ENCODE measurements around the gene SND1.

SND1 gene

DNA sequence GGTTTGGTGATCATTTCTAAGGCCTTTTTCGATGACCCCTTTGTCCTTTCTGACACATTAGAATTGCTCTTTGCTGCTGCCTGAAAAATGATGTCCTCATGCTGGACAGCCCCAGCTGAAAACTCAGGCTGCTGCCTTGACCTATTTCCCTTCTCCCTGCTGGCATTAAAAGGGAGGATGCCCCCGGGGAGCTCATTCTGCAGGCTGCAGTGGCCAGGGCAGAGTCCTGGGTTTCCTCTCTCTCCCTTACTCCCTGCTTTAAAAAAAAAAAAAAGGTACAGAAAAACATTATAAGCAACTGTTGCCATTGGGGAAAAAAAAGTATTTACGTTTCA lies 343.9 kb downstream of the SND1 start:
- no peak overlapping the region for H3K27ac ChIP-seq
- no peak overlapping the region for H3K4me3 ChIP-seq

DNA sequence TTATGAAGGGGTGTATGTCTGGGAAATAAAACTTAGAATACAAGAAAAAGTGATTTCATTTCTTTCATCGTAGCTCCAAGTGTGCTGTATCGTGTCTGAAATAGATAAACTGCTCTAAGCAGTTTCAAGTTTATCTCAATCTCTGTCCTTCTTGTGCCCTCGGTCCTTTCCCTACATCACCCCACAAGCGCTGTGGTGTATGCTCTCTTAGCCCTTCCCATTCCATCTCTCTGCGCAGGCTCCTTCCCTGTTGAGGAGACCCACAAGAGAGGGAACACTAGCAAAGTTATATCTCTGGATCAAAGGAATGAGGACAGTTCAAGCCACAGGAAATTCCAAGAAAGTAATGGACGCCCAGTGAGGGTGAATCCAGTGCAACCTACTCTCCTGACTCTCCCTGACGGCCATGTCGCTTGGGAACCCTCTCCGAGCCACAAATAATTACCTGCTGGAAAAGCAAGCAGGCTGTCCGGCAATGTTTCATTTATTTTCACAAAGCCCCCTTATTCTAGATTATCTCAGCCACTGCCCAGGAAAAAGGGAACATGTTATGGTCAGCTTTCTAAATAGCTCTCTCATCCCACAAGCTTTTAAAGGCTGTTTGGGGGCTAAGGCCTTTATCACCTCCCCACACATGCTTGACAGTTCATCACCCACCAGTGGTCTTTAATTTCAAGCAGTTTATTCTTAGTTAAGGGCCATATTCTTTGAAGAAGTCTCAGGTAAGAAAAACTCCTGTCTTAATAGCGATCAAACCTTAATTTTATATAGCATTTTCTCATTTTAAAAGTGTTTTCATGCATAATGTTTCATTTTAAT lies 344.5 kb downstream of the SND1 start:
- no peak overlapping the region for H3K27ac ChIP-seq
- H3K4me3 ChIP-seq, result no peak overlapping the region

DNA sequence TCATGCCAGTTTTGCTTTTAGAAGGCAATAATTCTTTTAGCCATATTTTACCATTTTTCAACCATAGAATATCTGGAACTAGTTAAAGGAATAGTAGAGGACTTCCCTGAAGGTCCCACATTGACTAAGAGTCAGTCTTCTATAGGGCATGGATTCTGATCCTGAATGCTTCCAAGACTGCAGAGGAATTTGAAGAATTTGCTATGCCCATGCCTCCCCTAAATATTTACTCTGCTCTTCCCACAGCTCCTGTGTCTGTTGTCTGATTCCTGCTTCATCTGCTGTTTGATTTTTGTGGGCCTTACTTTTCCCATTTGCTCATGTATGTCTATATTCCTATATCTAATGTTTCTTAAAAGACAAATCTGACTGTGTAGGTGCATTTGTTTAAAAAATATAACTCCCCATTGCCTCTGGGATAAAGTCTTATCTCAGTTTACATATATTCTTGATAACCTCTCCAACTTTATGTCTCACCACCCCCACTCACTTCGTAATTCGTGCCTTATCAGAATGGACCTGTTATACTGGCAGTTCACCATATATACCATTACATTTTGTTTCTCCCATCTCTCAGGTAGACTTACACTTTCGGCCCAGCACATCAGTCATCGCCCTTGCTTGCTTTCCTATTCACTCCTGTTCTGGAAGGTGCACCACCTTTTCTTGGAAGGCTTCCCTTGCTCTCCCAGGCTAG lies 345.4 kb downstream of the SND1 start:
- H3K27ac ChIP-seq, result no peak overlapping the region
- H3K4me3 ChIP-seq, result no peak overlapping the region

DNA sequence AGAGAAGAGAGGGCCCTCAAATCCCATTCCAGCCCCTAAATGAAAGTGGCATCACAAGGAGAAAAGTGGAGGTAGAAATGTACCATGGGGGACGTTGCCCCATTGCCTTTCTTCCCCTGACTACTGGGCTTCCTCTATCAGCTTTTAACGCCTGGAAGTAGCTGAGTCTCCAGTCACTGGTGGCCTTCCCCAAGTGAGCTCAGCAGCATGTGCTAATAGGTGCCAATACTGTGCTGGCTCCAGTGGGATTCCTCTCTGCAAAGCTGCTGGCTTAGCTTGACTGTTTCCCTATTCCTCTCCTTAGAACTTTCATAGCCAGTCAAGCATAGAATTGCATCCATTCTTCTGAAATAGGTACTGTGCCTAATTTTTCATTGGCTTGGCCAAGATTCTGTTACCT lies 346.7 kb downstream of the SND1 start:
- H3K4me3 ChIP-seq, result no peak overlapping the region
- H3K27ac ChIP-seq, result no peak overlapping the region

DNA sequence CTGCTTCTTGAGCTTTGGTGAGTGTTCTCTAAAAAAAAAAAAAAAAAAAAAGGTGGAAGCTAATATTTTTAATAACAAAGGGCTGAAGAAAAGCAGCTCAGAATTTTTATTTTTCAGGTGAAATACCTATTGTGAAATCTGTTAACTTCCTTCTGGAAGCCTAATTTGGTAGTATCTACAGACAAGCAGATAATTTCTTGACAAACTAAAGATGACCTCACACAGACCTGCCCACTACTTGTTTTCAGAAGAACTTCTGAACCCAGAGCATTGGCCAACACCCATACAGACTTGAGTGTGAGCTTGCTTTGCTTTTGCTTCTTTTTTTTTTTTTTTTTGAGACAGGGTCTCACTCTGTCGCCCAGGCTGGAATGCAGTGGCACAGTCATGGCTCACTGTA lies 348.1 kb downstream of the SND1 start:
- no peak overlapping the region for H3K27ac ChIP-seq
- no peak overlapping the region for H3K4me3 ChIP-seq

DNA sequence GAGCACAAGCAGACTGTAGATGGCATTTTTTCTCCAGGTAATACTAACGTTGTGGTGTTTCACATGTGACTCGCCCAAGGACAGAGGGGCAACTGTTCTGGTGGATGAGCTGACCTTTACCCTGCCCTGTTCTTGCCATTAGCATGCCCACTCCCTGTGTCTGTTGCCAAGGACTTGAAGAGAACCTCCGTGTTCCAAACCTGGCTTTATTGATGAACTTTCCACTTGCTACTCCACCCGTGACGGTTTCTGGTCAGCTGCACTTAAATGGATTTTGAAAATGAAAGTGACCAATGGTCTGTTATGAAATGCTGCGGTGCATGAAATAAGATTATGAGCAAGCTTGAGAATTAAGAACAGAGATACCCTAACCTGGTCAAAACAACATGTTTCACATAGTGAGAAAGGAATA lies 348.9 kb downstream of the SND1 start:
- H3K27ac ChIP-seq, result no peak overlapping the region
- no peak overlapping the region for H3K4me3 ChIP-seq

DNA sequence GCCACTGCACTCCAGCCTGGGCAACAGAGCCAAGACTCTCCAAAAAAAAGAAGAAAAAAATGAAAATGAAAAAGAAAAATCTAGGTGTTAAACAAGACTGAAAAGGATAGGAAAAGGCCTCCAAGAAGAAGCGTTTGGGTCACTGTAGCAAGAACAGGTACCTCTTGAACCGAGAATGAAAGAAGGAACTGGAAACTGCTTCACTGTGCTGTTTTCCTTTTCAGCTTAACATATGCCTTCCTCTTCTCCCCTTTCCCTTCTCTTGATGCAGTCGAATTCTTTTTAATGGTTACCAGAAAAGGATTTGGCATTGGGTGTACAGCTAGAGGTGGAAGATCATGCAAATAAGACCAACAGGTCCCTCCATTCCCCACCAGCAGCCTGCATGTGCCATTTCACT lies 351.2 kb downstream of the SND1 start:
- H3K27ac ChIP-seq, result no peak overlapping the region

DNA sequence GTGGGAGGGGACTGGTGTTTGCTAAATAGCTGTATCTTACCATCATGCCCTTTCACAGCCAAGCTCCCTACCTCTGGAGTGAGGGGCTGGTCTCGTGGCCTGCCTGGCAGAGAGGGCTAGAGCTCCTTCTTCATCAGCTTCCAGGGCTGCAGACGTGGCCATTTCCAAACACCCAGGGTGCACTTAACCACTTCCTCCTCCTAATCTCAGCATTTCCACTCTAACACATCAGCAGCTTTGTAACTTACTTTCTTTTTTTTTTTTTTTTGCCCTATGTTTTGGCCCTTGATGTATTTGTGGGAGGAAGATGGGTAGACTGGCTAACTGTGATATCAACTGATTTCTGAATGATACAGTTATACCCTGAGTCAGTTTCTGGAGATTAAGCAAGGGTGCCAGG lies 351.8 kb downstream of the SND1 start:
- H3K27ac ChIP-seq, result no peak overlapping the region
- no peak overlapping the region for H3K4me3 ChIP-seq

More for the DNA sequence above, 351.2 kb downstream of the SND1 start:
- no peak overlapping the region for H3K4me3 ChIP-seq

DNA sequence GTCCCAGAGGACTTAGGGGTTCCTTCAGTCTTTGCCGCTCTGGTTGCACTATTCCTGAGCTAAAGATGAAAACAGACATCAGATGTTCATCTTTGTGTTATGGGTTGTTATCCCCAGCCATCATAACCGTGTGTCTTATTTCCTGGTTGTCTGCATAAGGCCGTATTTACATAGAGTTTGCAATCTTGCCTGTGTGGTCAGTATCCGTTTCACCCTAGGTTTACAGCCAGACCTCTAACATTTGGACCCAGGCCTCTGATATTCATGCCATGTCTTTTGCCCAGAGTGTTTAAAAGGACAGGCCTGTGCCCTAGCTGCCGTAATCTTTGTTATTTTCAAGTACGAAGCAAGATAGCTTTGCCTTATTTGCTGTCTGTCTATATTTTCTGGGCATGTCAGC lies 352.6 kb downstream of the SND1 start:
- Histone ChIP-seq H3K4me3 (no peak overlapping the region), H3K27ac (no peak overlapping the region)

DNA sequence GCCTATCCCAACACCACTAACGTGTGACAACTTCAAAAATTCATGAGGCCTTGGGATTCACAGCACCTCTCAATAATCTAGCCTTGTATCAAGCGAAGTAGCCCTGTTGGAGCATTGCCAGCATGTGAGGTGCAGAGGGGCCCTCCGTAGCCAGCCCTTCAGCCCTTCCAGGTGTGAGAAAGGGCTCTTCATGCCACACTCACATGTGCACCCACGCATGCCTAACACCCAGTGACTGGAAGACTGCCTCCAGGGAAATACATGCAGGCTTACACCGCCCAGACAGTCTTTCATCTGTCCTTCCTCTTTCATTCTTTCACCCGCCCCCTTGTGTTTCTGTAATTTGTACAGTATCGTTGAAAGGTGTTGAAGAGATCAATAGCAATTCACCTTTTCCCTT lies 353.1 kb downstream of the SND1 start:
- H3K4me3 ChIP-seq, result no peak overlapping the region
- no peak overlapping the region for H3K27ac ChIP-seq

DNA sequence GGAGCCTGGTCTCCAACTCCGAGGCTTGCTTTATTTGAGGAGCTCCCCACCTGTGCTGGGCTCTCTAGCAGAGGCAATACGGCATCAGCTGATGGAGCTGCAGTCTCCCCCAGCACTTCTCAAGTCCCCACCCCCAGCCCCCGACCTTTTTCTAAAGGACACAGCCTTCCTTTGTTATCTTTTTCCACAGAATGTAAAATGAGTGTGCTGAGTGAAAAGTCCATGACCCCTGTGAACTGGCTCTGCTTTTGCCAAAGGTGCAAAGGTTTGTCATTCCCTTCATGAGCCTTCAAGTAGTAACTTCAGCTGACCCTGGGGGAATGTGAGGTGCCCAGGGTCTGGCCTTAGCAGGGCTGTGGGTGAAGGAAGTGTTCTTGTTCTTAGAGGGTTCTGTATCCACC lies 353.8 kb downstream of the SND1 start:
- H3K4me3 ChIP-seq, result no peak overlapping the region
- no peak overlapping the region for H3K27ac ChIP-seq

DNA sequence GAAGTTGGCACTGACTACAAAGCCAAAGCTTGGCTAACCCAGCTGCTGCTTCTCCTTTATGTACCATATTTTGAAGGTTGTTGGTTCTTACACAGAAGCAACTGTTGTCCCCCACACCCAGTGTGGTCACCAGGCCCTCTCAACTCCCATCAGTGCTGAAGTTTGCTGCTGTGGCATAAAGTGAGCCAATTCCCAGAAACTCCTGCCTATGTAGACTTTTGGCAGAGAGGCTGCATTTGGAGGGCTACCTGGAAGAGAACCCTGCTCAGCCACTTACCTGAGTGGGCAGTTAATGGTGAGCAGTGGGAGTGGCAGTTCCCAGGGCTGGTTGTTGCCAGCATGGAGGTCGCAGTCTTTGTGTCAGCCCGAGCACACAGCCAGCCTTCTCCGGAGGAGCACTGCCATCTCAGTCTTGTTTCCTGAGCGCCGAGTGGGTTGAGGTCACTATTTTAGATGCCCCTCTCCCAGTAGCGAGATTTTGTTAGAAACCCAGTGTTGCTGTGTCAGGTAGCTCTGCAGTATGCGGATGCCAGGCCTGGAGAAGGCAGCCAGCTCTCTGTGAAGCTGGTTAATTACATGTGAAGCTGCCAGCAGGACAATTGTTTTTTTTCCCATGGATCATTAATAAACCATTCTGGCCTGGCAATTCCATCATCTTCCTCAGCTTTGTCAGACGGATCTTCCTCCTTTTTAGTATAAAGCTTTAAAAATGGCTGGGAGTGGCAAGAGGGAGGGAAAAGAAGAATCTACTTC lies 354.7 kb downstream of the SND1 start:
- no peak overlapping the region for H3K27ac ChIP-seq
- no peak overlapping the region for H3K4me3 ChIP-seq

DNA sequence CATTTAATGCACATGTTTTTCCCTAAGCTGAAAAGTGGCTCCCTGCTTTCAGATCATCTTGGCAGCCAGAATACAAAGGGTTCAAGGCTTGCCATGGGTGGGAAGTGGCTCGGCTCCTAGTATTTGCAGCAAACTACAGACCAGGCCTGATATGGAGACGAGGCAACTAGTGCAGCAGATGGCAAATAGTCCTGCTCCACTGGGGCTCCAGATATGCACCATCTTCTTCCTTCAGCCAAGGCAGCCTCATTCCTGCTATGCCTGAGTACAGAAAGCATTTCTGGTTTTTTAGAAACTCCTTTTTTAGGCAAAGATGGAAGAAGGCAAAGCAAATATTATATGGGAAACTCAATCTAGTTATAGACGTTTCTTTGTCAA lies 355.3 kb downstream of the SND1 start:
- Histone ChIP-seq H3K27ac (no peak overlapping the region), H3K4me3 (no peak overlapping the region)

DNA sequence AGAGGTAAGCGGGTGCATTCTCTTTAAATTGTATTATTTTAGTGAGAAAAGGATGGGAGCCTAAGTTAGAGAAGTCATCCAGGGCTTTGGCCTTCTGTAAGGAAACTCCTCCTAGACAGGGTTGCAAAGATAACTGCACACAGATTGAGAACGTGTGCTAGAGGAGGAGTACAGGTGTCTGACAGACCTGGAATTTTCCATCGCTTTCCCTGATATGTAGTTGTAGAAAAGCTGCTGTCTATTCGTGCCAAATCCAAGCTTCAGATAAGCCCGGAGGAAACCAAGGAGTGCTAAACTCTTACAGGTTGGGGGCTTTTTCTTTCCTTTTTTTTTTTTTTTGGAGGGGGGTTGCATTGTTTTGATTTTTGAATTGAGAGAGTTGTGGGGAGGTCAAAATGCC lies 356.1 kb downstream of the SND1 start:
- Histone ChIP-seq H3K27ac (no peak overlapping the region), H3K4me3 (no peak overlapping the region)

DNA sequence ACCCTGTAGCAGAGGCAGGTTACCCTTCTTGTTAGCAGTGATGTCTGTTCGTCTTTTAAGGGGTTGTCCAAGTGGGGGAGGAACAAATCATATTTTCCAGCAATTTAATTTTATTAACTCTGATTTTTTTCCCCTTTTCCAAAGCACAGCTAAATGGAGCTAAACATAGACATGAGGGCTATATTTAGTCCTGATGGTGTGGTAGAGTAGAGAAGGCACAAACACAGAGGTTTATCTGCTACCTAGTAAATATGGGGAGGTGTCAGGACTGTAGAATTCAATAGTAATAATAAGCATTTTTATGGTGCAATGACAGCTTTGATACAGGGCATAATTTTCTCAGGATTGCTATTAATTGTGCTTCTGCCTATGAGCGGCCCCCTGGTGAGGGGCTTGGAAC lies 356.8 kb downstream of the SND1 start:
- no peak overlapping the region for H3K4me3 ChIP-seq
- no peak overlapping the region for H3K27ac ChIP-seq

DNA sequence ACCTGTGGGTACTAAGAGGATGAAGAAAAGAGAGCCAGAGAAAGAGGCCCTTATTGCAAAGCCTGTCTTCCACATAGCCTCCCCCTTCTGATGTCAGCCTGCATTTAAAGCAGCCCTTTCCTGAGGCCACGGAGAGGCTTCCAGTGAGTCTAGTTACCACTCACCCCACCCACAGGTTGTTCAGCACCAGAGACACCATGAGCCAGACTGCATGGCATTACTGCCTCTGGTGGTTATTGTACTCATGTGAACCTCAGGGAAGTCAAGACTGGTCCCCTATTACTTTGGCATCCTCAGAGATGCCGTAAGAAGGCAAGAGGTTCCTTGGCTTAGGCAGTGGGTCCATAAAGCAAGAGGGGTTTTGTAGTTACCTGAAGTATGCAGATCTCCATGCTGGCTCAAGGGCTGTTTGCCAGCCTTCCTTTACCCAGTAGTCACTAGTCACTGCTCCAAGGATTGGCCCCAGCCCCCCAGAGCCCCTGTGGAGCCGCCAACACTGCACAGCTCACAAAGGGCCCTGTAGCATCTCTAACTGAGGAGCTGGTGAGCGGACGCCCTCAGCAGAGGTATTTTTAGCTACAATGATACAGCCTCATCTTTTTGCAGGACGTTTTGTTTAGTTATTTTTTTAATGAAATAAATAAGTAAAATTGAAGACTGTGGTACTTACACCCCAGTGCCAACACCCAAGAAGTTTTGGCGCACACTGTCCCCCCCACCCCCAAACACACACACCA lies 358.6 kb downstream of the SND1 start:
- Histone ChIP-seq H3K4me3 (no peak overlapping the region), H3K27ac (no peak overlapping the region)

DNA sequence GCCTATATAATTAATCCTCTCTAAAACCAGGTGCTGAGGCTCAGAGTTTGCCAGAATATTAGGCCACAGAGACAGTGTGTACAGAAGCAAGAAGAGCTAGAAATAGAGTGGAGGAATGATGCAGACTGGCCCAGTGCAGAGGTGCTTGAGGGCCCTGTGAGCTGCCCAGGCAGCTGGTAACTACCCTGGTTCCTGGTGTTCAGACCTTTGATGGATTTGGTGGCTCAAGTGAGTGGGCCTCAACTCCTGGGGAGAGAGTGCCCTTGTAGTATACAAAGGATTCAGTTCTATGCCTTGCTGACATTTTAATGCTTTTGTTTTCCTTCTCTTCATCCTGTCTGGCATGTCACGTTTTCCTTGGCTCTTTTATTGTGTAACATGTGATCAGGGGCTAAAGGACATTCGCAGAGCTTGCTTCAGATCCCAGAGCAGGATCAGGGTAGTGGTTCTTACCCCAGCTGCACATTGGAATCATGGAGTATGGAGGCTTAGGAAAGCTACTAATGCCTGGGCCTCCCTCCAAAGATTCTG lies 359.2 kb downstream of the SND1 start:
- Histone ChIP-seq H3K27ac (no peak overlapping the region), H3K4me3 (no peak overlapping the region)

DNA sequence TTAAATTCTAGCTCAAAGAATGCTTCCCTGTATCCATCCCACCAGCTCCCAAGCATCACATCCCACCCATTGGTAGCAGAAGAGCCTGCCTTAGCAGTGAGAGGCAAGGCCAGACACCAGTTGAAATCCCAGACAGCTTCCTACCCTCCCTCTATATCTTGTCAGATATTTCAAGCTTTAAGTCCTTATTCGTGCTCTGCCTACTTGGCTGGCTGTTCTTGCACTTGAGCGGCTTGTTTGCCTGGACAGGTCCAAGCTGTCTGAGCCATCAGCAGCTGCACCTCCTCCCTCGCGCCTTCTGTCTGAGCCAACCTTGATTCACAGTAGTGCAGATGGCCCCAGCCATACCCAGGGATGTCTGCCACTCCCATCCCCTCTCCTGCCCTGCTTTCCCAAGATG lies 362.8 kb downstream of the SND1 start:
- Histone ChIP-seq H3K27ac (no peak overlapping the region), H3K4me3 (no peak overlapping the region)

DNA sequence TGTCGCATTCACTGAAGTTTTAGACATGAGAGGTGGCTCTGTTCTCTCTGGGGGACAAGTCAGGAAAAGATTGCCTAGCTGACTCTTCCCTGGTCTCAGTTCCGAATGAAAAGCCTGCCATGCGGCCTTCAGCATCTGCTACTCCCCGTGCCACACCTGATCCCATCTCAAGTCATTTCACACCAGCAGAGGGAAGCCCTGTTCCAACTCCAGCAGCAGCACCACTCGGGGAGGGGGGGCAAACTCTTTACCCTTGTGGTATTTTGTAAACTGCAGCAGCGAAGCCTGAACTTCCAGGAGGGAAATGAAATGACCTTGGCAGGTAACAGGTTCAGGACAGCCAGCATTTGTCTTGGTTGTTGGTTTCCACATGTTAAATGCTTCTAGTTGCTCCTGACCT lies 365.5 kb downstream of the SND1 start:
- Histone ChIP-seq H3K27ac (no peak overlapping the region), H3K4me3 (no peak overlapping the region)

All from skin epidermis (tissue), 12 donors.